ENCODE measurements around the gene MCOLN1.
"Not testable (repeated sequence)": the region's sequence is repeated elsewhere in the genome, so short reads cannot be mapped to it uniquely, and the experiment has no call there.

The MCOLN1 gene

DNA sequence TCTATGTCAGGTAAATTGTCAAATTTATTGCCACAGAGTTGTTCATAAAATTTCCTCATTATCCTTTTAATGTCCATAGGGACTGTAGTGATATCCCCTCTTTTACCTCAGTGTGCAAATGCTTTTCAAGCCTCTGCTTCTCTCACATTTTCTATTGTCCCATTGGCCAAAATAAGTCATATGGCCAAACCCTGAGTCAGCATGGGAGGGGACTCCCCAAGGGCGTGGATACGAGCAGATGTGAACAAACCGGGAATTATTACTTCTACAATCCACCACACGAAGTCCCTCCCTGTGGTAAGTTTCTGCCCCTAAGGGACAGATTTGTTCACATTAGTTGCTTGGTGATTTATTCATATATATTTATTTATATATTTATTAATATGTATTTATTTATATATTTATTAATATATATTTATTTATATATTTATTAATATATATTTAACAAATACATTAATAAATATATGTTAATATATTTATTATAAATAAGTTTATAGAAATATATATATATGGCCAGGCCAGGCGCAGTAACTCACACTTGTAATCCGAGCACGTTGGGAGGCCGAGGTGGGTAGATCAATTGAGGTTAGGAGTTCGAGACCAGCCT lies 53.1 kb downstream of the MCOLN1 start:
- H3K4me3 ChIP-seq (ENCODE audit: low read length): no peak overlapping the region
- DNase-seq (ENCODE audit: low read depth): no peak
- no peak for TF ChIP-seq CTCF (conservative IDR thresholded peaks at IDR 0.05; ENCODE audit: low read depth, low read length)

- not testable (repeated sequence) for DNase-seq (ENCODE audit: low read depth); H3K4me3 ChIP-seq (ENCODE audit: low read length)
Measured at GRCh38 chr19:7577422-7577821, 55.0 kb downstream of the MCOLN1 start.

DNA sequence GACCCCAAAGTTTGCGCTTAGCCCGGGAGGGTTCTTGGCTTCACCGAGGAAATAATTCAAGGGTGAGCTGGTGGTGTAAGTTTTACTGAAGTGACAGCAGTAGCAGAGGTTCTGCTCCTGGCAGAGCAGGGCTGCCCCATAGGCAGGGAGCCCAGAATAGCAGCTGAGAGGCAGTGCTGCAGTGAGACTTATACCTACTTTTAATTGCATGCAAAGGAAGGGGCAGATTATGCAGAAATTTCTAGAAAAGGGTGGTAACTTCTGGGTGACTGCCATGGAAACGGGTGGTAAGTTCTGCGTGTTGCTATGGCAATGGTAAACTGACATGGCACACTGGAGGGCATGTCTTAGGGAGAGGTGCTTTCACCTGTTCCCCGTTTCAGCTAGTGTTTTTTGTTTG lies 55.7 kb downstream of the MCOLN1 start:
- no peak for DNase-seq (ENCODE audit: low read depth)
- no peak overlapping the region for H3K4me3 ChIP-seq (ENCODE audit: low read length)
- TF ChIP-seq CTCF (conservative IDR thresholded peaks at IDR 0.05; ENCODE audit: low read depth, low read length): no peak

DNA sequence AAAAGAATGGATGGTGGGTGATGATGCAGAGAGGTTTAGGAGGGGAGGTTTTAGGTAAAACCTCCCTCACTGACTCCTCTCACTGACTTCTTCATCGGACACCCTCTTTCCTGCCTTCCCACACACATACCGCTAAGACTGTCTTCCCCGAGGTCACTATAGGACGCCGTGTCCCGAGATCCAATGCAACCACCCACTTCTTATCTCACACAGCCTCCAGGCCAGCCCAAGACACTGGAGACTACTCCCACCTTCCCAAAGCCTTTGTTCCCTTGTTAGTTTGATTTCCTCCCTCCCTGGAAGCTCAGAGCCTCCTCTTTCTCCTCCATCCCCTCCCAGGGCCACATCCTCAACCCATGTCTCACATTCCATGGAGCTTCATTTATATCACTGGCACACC lies 56.8 kb downstream of the MCOLN1 start:
- no peak for TF ChIP-seq CTCF (conservative IDR thresholded peaks at IDR 0.05; ENCODE audit: low read depth, low read length)
- DNase-seq (ENCODE audit: low read depth): no peak
- no peak overlapping the region for H3K4me3 ChIP-seq (ENCODE audit: low read length)

- no peak for DNase-seq (ENCODE audit: low read depth)
- TF ChIP-seq CTCF (conservative IDR thresholded peaks at IDR 0.05; ENCODE audit: low read depth, low read length): no peak
- no peak overlapping the region for H3K4me3 ChIP-seq (ENCODE audit: low read length)
Measured at GRCh38 chr19:7582446-7582845, 60.0 kb downstream of the MCOLN1 start.

All from retinal pigment epithelial cell (primary cell).